Stimulated activated CD8-positive, alpha-beta memory T cell treated with anti-CD3 and anti-CD28 coated beads, Interleukin-12 subunit alpha, Interleukin-12 subunit beta, amount 100 ng/mL, for 24 hours (primary cell): ENCODE measurements around the gene NIPSNAP3A.

ENCODE experiments used
- DNase-seq: peaks from one replicate; pipeline ENCODE4 v3.0.0-alpha.2; 2020; ENCODE audit errors: extremely low read depth

The NIPSNAP3A gene

DNA sequence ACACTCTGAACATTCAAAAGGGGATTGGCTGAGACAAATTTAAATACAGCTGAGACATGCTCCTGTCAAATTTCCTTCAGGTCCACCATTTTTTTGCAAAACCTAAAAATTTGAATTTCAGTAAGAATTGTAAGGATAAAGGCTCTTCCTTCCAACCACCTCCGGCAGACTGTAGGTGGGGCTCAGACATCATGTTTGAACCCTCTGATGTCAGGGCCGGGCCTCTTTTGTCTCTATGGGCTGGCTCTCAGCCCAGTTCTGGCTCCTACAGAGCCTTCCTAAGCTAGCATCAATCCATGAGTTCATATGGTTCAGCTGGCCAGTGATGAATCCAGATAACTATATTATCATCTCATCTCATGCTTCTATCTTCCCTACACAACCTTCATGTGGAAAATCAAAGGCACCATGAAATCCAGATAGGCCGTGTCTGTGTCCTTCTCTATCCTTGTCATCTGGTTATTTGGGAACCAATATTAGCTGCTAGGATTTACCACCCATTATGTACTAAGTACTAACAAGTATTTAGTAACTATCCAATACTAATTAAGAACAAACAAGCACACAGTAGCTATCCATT lies 60.6 kb downstream of the NIPSNAP3A start:
- DNase-seq = no peak
